GM23248 (cell line): ENCODE data around the gene NCBP2L.

Source experiments
- EZH2 ChIP-seq: fragments of 200-600 bp; sonication (generic); IDR thresholded peaks from 2 replicates; pipeline ENCODE4 v1.6.1; 2018; ENCODE audit warnings: antibody characterized with exemption, mild to moderate bottlenecking; ENCODE audit not compliant: insufficient read depth, poor library complexity, severe bottlenecking
- EZH2phosphoT487 ChIP-seq: fragments of 200-600 bp; sonication (generic); IDR thresholded peaks from 2 replicates; pipeline ENCODE4 v1.6.1; 2018; ENCODE audit warnings: antibody characterized with exemption, moderate library complexity, mild to moderate bottlenecking, low read depth; ENCODE audit not compliant: insufficient read depth

GRCh38 chrX:107752043-107752442, 25.5 kb upstream of the NCBP2L start:
- TF ChIP-seq EZH2 (no peak), EZH2phosphoT487 (no peak)
